Erythroblast (primary cell): Measurements from ENCODE around the gene IFNLR1.

ENCODE experiments used
- GATA1 ChIP-seq: IDR thresholded peaks from 2 replicates; pipeline ENCODE4 v1.6.1; 2011; ENCODE audit warnings: low read depth, mild to moderate bottlenecking, control low read depth, low read length, moderate library complexity
- POLR2A ChIP-seq: IDR thresholded peaks from 2 replicates; pipeline ENCODE4 v1.6.1; 2011; ENCODE audit warnings: mild to moderate bottlenecking, low read length

GRCh38 chr1:24125456-24125855, 61.6 kb downstream of the IFNLR1 start:
- TF ChIP-seq POLR2A: no peak
- no peak for TF ChIP-seq GATA1
